Measurements from ENCODE around the gene LINC00632. TPM values are rescaled to one million over a fixed set of nuclear protein-coding genes. Genes with fewer than 3 reads are reported as not detected.

The LINC00632 gene
- total and polyA plus RNA-seq, 10 donors: 0.12 to 143 (median 24.7) TPM

- H3K27me3 ChIP-seq (replicated peaks in 1 of 7): no peaks in the 10 kb centered on the region
- H3K27ac ChIP-seq: no peak overlapping the region
- WGBS, 5 donors: 54 to 81% (median 67%) methylated on average over 4 of the region's 4 CpGs
- TF ChIP-seq POLR2AphosphoS5 (IDR thresholded peaks at IDR 0.05) (no peak), CTCF (IDR thresholded peaks at IDR 0.05 in 8 of 11, conservative IDR thresholded peaks at IDR 0.05 in 3 of 11) (no peak), POLR2A (IDR thresholded peaks at IDR 0.05) (no peak)
- no peaks in the 10 kb centered on the region for H3K36me3 ChIP-seq
- DNase-seq: no peak
- intact Hi-C loops (cut with DNase I; ENCODE audit: low total_unique reads): no loop called here
- no peaks in the 10 kb centered on the region for H3K4me1 ChIP-seq
- H3K4me3 ChIP-seq: no peak overlapping the region
- H3K9me3 ChIP-seq: no peaks in the 10 kb centered on the region
These were observed 13.7 kb downstream of the LINC00632 start for GRCh38 chrX:140723121-140723715.

GRCh38 chrX:140724309-140724708 lies 14.8 kb downstream of the LINC00632 start:
- DNase-seq: no peak
- no peaks in the 10 kb centered on the region for H3K36me3 ChIP-seq
- no peak overlapping the region for H3K4me3 ChIP-seq
- H3K27me3 ChIP-seq (replicated peaks in 1 of 7): no peaks in the 10 kb centered on the region
- intact Hi-C loops (cut with DNase I; ENCODE audit: low total_unique reads): no loop called here
- 82 to 95% (median 91%) methylated on average over 3 of the region's 3 CpGs for WGBS, 5 donors
- no peak overlapping the region for H3K27ac ChIP-seq
- no peaks in the 10 kb centered on the region for H3K4me1 ChIP-seq
- no peaks in the 10 kb centered on the region for H3K9me3 ChIP-seq
- TF ChIP-seq POLR2A (IDR thresholded peaks at IDR 0.05): no peak
- TF ChIP-seq POLR2AphosphoS5 (IDR thresholded peaks at IDR 0.05): no peak
- TF ChIP-seq CTCF (IDR thresholded peaks at IDR 0.05 in 8 of 11, conservative IDR thresholded peaks at IDR 0.05 in 3 of 11): no peak

GRCh38 chrX:140724736-140725135 lies 15.2 kb downstream of the LINC00632 start:
- no peak overlapping the region for H3K27ac ChIP-seq
- intact Hi-C loops (cut with DNase I; ENCODE audit: low total_unique reads): no loop called here
- H3K36me3 ChIP-seq: no peaks in the 10 kb centered on the region
- no peaks in the 10 kb centered on the region for H3K9me3 ChIP-seq
- DNase-seq: no peak
- H3K27me3 ChIP-seq (replicated peaks in 1 of 7): no peaks in the 10 kb centered on the region
- no peak overlapping the region for H3K4me3 ChIP-seq
- H3K4me1 ChIP-seq: no peaks in the 10 kb centered on the region
- 71 to 94% (median 79%) methylated on average over 3 of the region's 3 CpGs for WGBS, 5 donors
- no peak for TF ChIP-seq CTCF (IDR thresholded peaks at IDR 0.05 in 8 of 11, conservative IDR thresholded peaks at IDR 0.05 in 3 of 11)
- no peak for TF ChIP-seq POLR2AphosphoS5 (IDR thresholded peaks at IDR 0.05)
- no peak for TF ChIP-seq POLR2A (IDR thresholded peaks at IDR 0.05)

- H3K4me3 ChIP-seq: no peak overlapping the region
- no peak for TF ChIP-seq CTCF (IDR thresholded peaks at IDR 0.05 in 8 of 11, conservative IDR thresholded peaks at IDR 0.05 in 3 of 11)
- TF ChIP-seq POLR2AphosphoS5 (IDR thresholded peaks at IDR 0.05): no peak
- TF ChIP-seq POLR2A (IDR thresholded peaks at IDR 0.05): no peak
- no peaks in the 10 kb centered on the region for H3K4me1 ChIP-seq
- no peaks in the 10 kb centered on the region for H3K36me3 ChIP-seq
- intact Hi-C loops (cut with DNase I; ENCODE audit: low total_unique reads): no loop called here
- H3K27me3 ChIP-seq (replicated peaks in 1 of 7): no peaks in the 10 kb centered on the region
- H3K9me3 ChIP-seq: no peaks in the 10 kb centered on the region
- no peak overlapping the region for H3K27ac ChIP-seq
- DNase-seq: no peak
- 89 to 97% (median 95%) methylated on average over 4 of the region's 4 CpGs for WGBS, 5 donors
These were observed 15.9 kb downstream of the LINC00632 start for GRCh38 chrX:140725500-140725899.

All from spleen (tissue), 11 donors.